HCT116 (cell line): ENCODE measurements around the gene SEMA4A. TPM values are rescaled to one million over a fixed set of nuclear protein-coding genes. Genes with fewer than 3 reads are reported as not detected.

Experiments
- ATAC-seq: fragments of 200-7000 bp; cut with Tn5 transposase; 2 replicates; pipeline ENCODE4 v1.9.1; 2020; ENCODE audit warnings: mild to moderate bottlenecking, moderate library complexity
- BruUV-seq: library from RNA; stranded (reverse); fragments of 400-500 nt; replicated peaks from 2 replicates; lab custom pipeline; 2021; lab: Mats Ljungman, UMichigan
- CTCF ChIA-PET: fragments of 300-600 bp; sonication (Branson Sonifier 250); formaldehyde crosslinking; loops from one replicate; lab custom pipeline; 2021; ENCODE audit warnings: antibody characterized with exemption; lab: Charles Lee
- POLR2A ChIA-PET: fragments of 300-600, 350-600 bp; sonication (Branson Sonifier 250); formaldehyde crosslinking; loops from one replicate; lab custom pipeline; 2021; ENCODE audit warnings: antibody characterized with exemption; lab: Charles Lee
- RAD21 ChIA-PET, 2 experiments: fragments of 300-600 bp; sonication (Branson Sonifier 250); formaldehyde crosslinking; loops; one replicate each; lab custom pipeline; 2023; ENCODE audit warnings: low total read pairs in 2 of 2; ENCODE audit not compliant: uncharacterized antibody in 2 of 2, unreplicated experiment in 2 of 2, low non-redundant PET in 1 of 2; lab: Charles Lee
- DNase-seq: peaks from one replicate; pipeline ENCODE4 v3.0.0-alpha.2; 2010; ENCODE audit warnings: low read depth, low spot score
- H2AFZ ChIP-seq: fragments of 200-600 bp; shearing (Covaris generic), sonication (generic); 2 replicates; pipeline ENCODE4 v1.6.1; 2017; ENCODE audit warnings: low read depth, mixed run types, mixed read lengths, antibody characterized with exemption, low read length; ENCODE audit not compliant: poor library complexity, severe bottlenecking
- H3K27ac ChIP-seq: 2 replicates; pipeline ENCODE4 v1.5.1; 2012; ENCODE audit warnings: low read depth, low read length
- H3K27me3 ChIP-seq: fragments of 200-600 bp; sonication (generic); 2 replicates; pipeline ENCODE4 v1.6.1; 2016; ENCODE audit warnings: mixed run types, low read length, mixed read lengths; ENCODE audit not compliant: insufficient read depth
- H3K36me3 ChIP-seq, 2 experiments: fragments of 200-500 bp in 1 of 2; fragments of 200-600 bp in 1 of 2; sonication (Bioruptor generic) in 1 of 2; sonication (generic) in 1 of 2; 2 replicates each; pipeline versions ENCODE4 v1.5.1 to v1.6.1; 2014 to 2016; ENCODE audit warnings: low read length in 2 of 2, inconsistent platforms in 1 of 2, mixed read lengths in 1 of 2, mixed run types in 1 of 2; ENCODE audit not compliant: insufficient read depth in 2 of 2, control insufficient read depth in 1 of 2
- H3K4me1 ChIP-seq, 2 experiments: fragments of 200-600 bp in 1 of 2; sonication (generic) in 1 of 2; 2 replicates each; pipeline versions ENCODE4 v1.5.1 to v1.6.1; 2012 to 2017; ENCODE audit warnings: low read length in 2 of 2, inconsistent platforms in 1 of 2, mild to moderate bottlenecking in 1 of 2, mixed read lengths in 1 of 2, mixed run types in 1 of 2, moderate library complexity in 1 of 2; ENCODE audit not compliant: insufficient read depth in 2 of 2, control insufficient read depth in 1 of 2
- H3K4me2 ChIP-seq: fragments of 200-600 bp; sonication (generic); 2 replicates; pipeline ENCODE4 v1.6.1; 2017; ENCODE audit warnings: mixed run types, low read length, mixed read lengths
- H3K4me3 ChIP-seq, 2 experiments: fragments of 200-600 bp in 1 of 2; sonication (generic) in 1 of 2; replicated peaks in 1 of 2; 2 replicates each; pipeline ENCODE4 v1.5.1; 2011 to 2016; ENCODE audit warnings: low read length in 2 of 2, control low read depth in 1 of 2, low read depth in 1 of 2, mild to moderate bottlenecking in 1 of 2, mixed read lengths in 1 of 2, mixed run types in 1 of 2
- H3K79me2 ChIP-seq: fragments of 200-600 bp; sonication (generic); 2 replicates; pipeline ENCODE4 v1.6.1; 2017; ENCODE audit warnings: mild to moderate bottlenecking, mixed run types, low read length, moderate library complexity, mixed read lengths; ENCODE audit not compliant: insufficient read depth
- H3K9ac ChIP-seq: fragments of 200-600 bp; sonication (generic); 2 replicates; pipeline ENCODE4 v1.6.1; 2016; ENCODE audit warnings: low read length, mixed read lengths
- H3K9me2 ChIP-seq: fragments of 200-600 bp; sonication (generic), shearing (Covaris generic); 2 replicates; pipeline ENCODE4 v1.6.1; 2017; ENCODE audit warnings: mixed run types, mild to moderate bottlenecking, moderate library complexity; ENCODE audit not compliant: insufficient read depth
- H3K9me3 ChIP-seq, 2 experiments: fragments of 200-500 bp in 1 of 2; fragments of 200-600 bp in 1 of 2; sonication (Bioruptor generic) in 1 of 2; sonication (generic) in 1 of 2; 2 replicates each; pipeline ENCODE4 v1.6.1; 2014 to 2017; ENCODE audit warnings: low read length in 2 of 2, mixed read lengths in 2 of 2, inconsistent platforms in 1 of 2, low read depth in 1 of 2, mild to moderate bottlenecking in 1 of 2, mixed run types in 1 of 2, moderate library complexity in 1 of 2; ENCODE audit not compliant: control insufficient read depth in 1 of 2, insufficient read depth in 1 of 2
- H4K20me1 ChIP-seq: fragments of 200-600 bp; sonication (generic), shearing (Covaris generic); 2 replicates; pipeline ENCODE4 v1.6.1; 2017; ENCODE audit warnings: mixed run types, mild to moderate bottlenecking, moderate library complexity; ENCODE audit not compliant: insufficient read depth
- EZH2 ChIP-seq: fragments of 200-600 bp; sonication (generic); IDR thresholded peaks from 2 replicates; pipeline ENCODE4 v1.6.1; 2017; ENCODE audit warnings: antibody characterized with exemption, mixed run types
- JUND ChIP-seq: IDR thresholded peaks from 2 replicates; pipeline ENCODE4 v1.6.1; 2012
- POLR2A ChIP-seq: IDR thresholded peaks from 2 replicates; pipeline ENCODE4 v1.7.0; 2011; ENCODE audit warnings: borderline replicate concordance; ENCODE audit not compliant: insufficient read depth, insufficient read length; ENCODE audit errors: extremely low read depth
- SIN3A ChIP-seq: IDR thresholded peaks from 2 replicates; pipeline ENCODE4 v1.6.1; 2012; ENCODE audit warnings: low read depth
- SP1 ChIP-seq: IDR thresholded peaks from 2 replicates; pipeline ENCODE4 v1.6.1; 2012; ENCODE audit warnings: low read depth
- SRF ChIP-seq: IDR thresholded peaks from 2 replicates; pipeline ENCODE4 v1.6.1; 2012; ENCODE audit warnings: low read depth
- ZFX ChIP-seq: fragments of 450-650 bp; IDR thresholded peaks from 2 replicates; pipeline ENCODE4 v1.6.1; 2017
- intact Hi-C: fragments of 100-400 bp; cut with micrococcal nuclease; formaldehyde crosslinking; loops from 2 replicates; pipeline ENCODE4 v1.10.0; 2022
- total RNA-seq: library from RNA; stranded (reverse); gene quantifications from one replicate; pipeline ENCODE4 v1.2.1, GENCODE V29; 2021; ENCODE audit not compliant: unreplicated experiment
- TF ChIP-seq, protein P1 (sequence below): IDR thresholded peaks from 2 replicates; pipeline ENCODE4 v1.6.1; 2012; ENCODE audit warnings: low read depth
- TF ChIP-seq, protein P2 (sequence below): IDR thresholded peaks from 2 replicates; pipeline ENCODE4 v1.6.1; 2011; ENCODE audit warnings: mild to moderate bottlenecking, low read length, moderate library complexity; ENCODE audit not compliant: insufficient replicate concordance; ENCODE audit errors: extremely low read depth
- TF ChIP-seq, protein P3 (sequence below), 3 experiments: fragments of 200-600 bp in 1 of 3; sonication (generic) in 1 of 3; IDR thresholded peaks in 2 of 3; conservative IDR thresholded peaks in 1 of 3; 2 replicates each; pipeline ENCODE4 v1.5.1; 2012 to 2017; ENCODE audit warnings: low read depth in 2 of 3, low read length in 2 of 3, antibody characterized with exemption in 1 of 3, borderline replicate concordance in 1 of 3, control low read depth in 1 of 3, mild to moderate bottlenecking in 1 of 3, mixed read lengths in 1 of 3, mixed run types in 1 of 3, moderate library complexity in 1 of 3; ENCODE audit not compliant: insufficient read depth in 1 of 3
- TF ChIP-seq, protein P4 (sequence below): IDR thresholded peaks from 2 replicates; pipeline ENCODE4 v1.6.1; 2012

SEMA4A gene
- total RNA-seq, 1 experiment from 2014 or later = 0.39 TPM

DNA sequence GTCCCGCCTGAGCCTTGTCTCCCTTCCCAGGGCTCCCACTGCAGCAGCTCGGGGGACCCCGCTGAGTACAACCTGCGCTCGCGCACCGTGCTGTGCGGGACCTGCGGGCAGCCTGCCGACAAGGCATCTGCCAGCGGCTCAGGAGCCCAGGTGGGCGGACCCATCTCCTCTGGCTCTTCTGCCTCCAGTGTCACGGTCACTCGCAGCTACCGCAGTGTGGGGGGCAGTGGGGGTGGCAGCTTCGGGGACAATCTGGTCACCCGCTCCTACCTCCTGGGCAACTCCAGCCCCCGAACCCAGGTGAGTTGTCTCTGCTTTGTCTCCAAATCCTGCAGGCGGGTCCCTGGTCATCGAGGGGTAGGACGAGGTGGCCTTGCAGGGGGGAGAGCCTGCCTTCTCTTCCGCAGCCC lies 14.9 kb upstream of the SEMA4A start:
- BruUV-seq = no TSS peak
- no peaks in the 10 kb centered on the region for H3K27me3 ChIP-seq
- H3K4me3 ChIP-seq = no peak overlapping the region
- H3K9ac ChIP-seq = no peak overlapping the region
- ATAC-seq (no peak), DNase-seq (no peak)
- H3K79me2 ChIP-seq = peaks cover 29% of the 10 kb centered on the region
- intact Hi-C loops = no loop called here
- H3K36me3 ChIP-seq = peaks cover 46 to 65% of the 10 kb centered on the region in 2 experiments
- TF ChIP-seq POLR2A (no peak), SP1 (no peak), ZFX (no peak), JUND (no peak), EZH2 (no peak), SRF (no peak), SIN3A (no peak)
- TF ChIP-seq, protein P1, sequence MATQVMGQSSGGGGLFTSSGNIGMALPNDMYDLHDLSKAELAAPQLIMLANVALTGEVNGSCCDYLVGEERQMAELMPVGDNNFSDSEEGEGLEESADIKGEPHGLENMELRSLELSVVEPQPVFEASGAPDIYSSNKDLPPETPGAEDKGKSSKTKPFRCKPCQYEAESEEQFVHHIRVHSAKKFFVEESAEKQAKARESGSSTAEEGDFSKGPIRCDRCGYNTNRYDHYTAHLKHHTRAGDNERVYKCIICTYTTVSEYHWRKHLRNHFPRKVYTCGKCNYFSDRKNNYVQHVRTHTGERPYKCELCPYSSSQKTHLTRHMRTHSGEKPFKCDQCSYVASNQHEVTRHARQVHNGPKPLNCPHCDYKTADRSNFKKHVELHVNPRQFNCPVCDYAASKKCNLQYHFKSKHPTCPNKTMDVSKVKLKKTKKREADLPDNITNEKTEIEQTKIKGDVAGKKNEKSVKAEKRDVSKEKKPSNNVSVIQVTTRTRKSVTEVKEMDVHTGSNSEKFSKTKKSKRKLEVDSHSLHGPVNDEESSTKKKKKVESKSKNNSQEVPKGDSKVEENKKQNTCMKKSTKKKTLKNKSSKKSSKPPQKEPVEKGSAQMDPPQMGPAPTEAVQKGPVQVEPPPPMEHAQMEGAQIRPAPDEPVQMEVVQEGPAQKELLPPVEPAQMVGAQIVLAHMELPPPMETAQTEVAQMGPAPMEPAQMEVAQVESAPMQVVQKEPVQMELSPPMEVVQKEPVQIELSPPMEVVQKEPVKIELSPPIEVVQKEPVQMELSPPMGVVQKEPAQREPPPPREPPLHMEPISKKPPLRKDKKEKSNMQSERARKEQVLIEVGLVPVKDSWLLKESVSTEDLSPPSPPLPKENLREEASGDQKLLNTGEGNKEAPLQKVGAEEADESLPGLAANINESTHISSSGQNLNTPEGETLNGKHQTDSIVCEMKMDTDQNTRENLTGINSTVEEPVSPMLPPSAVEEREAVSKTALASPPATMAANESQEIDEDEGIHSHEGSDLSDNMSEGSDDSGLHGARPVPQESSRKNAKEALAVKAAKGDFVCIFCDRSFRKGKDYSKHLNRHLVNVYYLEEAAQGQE = no peak
- TF ChIP-seq, protein P2, sequence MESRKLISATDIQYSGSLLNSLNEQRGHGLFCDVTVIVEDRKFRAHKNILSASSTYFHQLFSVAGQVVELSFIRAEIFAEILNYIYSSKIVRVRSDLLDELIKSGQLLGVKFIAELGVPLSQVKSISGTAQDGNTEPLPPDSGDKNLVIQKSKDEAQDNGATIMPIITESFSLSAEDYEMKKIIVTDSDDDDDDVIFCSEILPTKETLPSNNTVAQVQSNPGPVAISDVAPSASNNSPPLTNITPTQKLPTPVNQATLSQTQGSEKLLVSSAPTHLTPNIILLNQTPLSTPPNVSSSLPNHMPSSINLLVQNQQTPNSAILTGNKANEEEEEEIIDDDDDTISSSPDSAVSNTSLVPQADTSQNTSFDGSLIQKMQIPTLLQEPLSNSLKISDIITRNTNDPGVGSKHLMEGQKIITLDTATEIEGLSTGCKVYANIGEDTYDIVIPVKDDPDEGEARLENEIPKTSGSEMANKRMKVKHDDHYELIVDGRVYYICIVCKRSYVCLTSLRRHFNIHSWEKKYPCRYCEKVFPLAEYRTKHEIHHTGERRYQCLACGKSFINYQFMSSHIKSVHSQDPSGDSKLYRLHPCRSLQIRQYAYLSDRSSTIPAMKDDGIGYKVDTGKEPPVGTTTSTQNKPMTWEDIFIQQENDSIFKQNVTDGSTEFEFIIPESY = no peak
- TF ChIP-seq, protein P3, sequence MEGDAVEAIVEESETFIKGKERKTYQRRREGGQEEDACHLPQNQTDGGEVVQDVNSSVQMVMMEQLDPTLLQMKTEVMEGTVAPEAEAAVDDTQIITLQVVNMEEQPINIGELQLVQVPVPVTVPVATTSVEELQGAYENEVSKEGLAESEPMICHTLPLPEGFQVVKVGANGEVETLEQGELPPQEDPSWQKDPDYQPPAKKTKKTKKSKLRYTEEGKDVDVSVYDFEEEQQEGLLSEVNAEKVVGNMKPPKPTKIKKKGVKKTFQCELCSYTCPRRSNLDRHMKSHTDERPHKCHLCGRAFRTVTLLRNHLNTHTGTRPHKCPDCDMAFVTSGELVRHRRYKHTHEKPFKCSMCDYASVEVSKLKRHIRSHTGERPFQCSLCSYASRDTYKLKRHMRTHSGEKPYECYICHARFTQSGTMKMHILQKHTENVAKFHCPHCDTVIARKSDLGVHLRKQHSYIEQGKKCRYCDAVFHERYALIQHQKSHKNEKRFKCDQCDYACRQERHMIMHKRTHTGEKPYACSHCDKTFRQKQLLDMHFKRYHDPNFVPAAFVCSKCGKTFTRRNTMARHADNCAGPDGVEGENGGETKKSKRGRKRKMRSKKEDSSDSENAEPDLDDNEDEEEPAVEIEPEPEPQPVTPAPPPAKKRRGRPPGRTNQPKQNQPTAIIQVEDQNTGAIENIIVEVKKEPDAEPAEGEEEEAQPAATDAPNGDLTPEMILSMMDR (IDR thresholded peaks at IDR 0.05 in 2 of 3, conservative IDR thresholded peaks at IDR 0.05 in 1 of 3; ENCODE audit: borderline replicate concordance in 1 of 3, insufficient read depth in 1 of 3, low read depth in 2 of 3, low read length in 2 of 3) = no peak
- TF ChIP-seq, protein P4, sequence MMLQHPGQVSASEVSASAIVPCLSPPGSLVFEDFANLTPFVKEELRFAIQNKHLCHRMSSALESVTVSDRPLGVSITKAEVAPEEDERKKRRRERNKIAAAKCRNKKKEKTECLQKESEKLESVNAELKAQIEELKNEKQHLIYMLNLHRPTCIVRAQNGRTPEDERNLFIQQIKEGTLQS = no peak
- RAD21 ChIA-PET = no interaction called here
- peaks cover 0 to 5% of the 10 kb centered on the region in 2 experiments; a peak in 1 of 4 replicates for H3K4me1 ChIP-seq
- H3K27ac ChIP-seq = no peak overlapping the region
- POLR2A ChIA-PET = interaction anchor here (0.6 kb wide), 1 partner anchor 44 kb away, joined by 3 read pairs; no protein-coding TSS in a partner anchor
- H3K9me2 ChIP-seq = no peaks in the 10 kb centered on the region
- H4K20me1 ChIP-seq = no peaks in the 10 kb centered on the region
- H3K9me3 ChIP-seq = no peaks in the 10 kb centered on the region
- H2AFZ ChIP-seq = no peak overlapping the region
- CTCF ChIA-PET = no interaction called here
- no peak overlapping the region for H3K4me2 ChIP-seq
